NB4 (cell line): ENCODE measurements around the gene LEFTY1.

Experiments
- MYC ChIP-seq: IDR thresholded peaks from 2 replicates; pipeline ENCODE4 v1.6.1; 2011; ENCODE audit warnings: low read depth, low read length
- TF ChIP-seq, protein P1 (sequence below): IDR thresholded peaks from one replicate; pipeline ENCODE4 v1.5.1; 2012; ENCODE audit warnings: low read depth, low read length

DNA sequence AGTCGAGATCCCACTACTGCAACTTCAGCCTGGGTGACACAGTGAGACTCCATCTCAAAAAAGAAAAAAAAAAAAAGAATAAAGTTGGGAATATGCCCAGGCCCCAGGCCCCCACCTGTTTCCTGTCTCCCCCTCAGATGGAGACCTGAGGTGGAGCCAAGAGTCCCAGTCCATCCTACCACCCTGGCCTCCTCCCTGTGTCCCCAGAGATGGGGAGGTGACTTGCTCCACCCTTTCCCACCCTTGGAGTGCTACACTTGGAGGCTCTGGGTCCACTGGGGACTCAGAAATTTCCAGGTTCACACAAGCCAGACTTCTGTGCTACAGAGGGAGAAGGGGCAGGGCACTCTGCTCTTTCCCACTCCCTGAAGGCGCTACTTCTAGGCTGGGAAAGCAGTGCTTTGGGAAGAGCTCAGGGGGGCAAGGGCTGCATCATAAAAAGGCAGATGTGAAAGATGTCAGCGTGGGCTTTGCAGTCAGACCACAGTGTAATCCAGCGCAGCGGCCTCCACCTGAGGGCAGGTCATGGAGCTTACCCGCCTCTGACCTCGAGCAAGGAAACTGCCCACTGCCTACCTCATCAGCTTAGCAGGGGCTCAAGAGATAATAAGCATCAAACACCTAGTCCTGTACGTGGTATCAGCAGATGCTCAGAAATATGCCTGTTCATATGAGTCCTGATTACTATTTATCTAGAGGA lies 20.2 kb downstream of the LEFTY1 start:
- TF ChIP-seq, protein P1, sequence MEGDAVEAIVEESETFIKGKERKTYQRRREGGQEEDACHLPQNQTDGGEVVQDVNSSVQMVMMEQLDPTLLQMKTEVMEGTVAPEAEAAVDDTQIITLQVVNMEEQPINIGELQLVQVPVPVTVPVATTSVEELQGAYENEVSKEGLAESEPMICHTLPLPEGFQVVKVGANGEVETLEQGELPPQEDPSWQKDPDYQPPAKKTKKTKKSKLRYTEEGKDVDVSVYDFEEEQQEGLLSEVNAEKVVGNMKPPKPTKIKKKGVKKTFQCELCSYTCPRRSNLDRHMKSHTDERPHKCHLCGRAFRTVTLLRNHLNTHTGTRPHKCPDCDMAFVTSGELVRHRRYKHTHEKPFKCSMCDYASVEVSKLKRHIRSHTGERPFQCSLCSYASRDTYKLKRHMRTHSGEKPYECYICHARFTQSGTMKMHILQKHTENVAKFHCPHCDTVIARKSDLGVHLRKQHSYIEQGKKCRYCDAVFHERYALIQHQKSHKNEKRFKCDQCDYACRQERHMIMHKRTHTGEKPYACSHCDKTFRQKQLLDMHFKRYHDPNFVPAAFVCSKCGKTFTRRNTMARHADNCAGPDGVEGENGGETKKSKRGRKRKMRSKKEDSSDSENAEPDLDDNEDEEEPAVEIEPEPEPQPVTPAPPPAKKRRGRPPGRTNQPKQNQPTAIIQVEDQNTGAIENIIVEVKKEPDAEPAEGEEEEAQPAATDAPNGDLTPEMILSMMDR: no peak
- no peak for TF ChIP-seq MYC
